Prostate gland (tissue), 2 donors: ENCODE results near the gene SSTR5. TPM values are rescaled to one million over a fixed set of nuclear protein-coding genes. Genes with fewer than 3 reads are reported as not detected.

Experiments used
- DNase-seq: peaks from one replicate; pipeline ENCODE4 v3.0.0-alpha.2; 2019; ENCODE audit warnings: low spot score
- H3K27ac ChIP-seq, 2 donors: fragments of 200-600 bp; sonication (generic); 2 replicates each; pipeline ENCODE4 v1.5.1; 2017 to 2019
- H3K27me3 ChIP-seq: fragments of 200-600 bp; sonication (generic); replicated peaks from 2 replicates; pipeline ENCODE4 v1.5.1; 2019; ENCODE audit not compliant: insufficient read depth
- H3K36me3 ChIP-seq, 2 donors: fragments of 200-600 bp; sonication (generic); 1 replicate in 1 of 2; 2 replicates in 1 of 2; pipeline versions ENCODE4 v1.5.1 to v1.8.1; 2017 to 2019
- H3K4me1 ChIP-seq: fragments of 200-600 bp; sonication (generic); replicated peaks from 2 replicates; pipeline ENCODE4 v1.5.1; 2019
- H3K4me3 ChIP-seq, 2 donors: fragments of 200-600 bp; sonication (generic); 2 replicates each; pipeline ENCODE4 v1.5.1; 2017 to 2019
- H3K9me3 ChIP-seq: fragments of 200-600 bp; sonication (generic); 2 replicates; pipeline ENCODE4 v1.5.1; 2017
- CTCF ChIP-seq, 4 experiments: fragments of 200-600 bp in 2 of 4; fragments of 450-650 bp in 2 of 4; sonication (generic) in 2 of 4; IDR thresholded peaks; 1 replicate in 3 of 4; 2 replicates in 1 of 4; pipeline ENCODE4 v1.5.1; 2016 to 2019; ENCODE audit warnings: antibody characterized with exemption in 4 of 4, mild to moderate bottlenecking in 2 of 4, moderate library complexity in 2 of 4
- POLR2A ChIP-seq: fragments of 450-650 bp; IDR thresholded peaks from one replicate; pipeline ENCODE4 v1.6.1; 2016; ENCODE audit warnings: antibody characterized with exemption, mild to moderate bottlenecking
- POLR2AphosphoS5 ChIP-seq: sonication (generic); formaldehyde crosslinking; IDR thresholded peaks from one replicate; pipeline ENCODE4 v1.6.1; 2017; ENCODE audit warnings: antibody characterized with exemption
- WGBS: methylation state at CpG from one replicate; pipeline ENCODE4 v1.1.5; 2018; 5-methylcytosine and 5-hydroxymethylcytosine counted together
- intact Hi-C: fragments of 100-400 bp; cut with DNase I; formaldehyde crosslinking; loops from one replicate; pipeline ENCODE4 v1.14.2; 2022
- total RNA-seq, 2 donors: library from RNA; depleted of rRNA; stranded (reverse); fragments of >200 nt; gene quantifications; one replicate each; pipeline ENCODE4 v1.1.0, GENCODE V29; 2016

Gene SSTR5
- total RNA-seq, 2 donors from 2014 or later = 1.1 to 1.8 TPM

GRCh38 chr16:1050516-1050915 is 22.0 kb upstream of the SSTR5 start:
- Histone ChIP-seq H3K36me3 (no peaks in the 10 kb centered on the region), H3K4me1 (peaks cover 3% of the 10 kb centered on the region), H3K27ac (no peak overlapping the region), H3K4me3 (no peak overlapping the region), H3K9me3 (no peaks in the 10 kb centered on the region), H3K27me3 (peaks cover 21% of the 10 kb centered on the region)
- TF ChIP-seq CTCF (IDR thresholded peaks at IDR 0.05) (no peak), POLR2A (no peak), POLR2AphosphoS5 (no peak)
- WGBS = 78% methylated on average over 30 of the region's 30 CpGs
- no peak for DNase-seq
- intact Hi-C loops = loop anchor here (5.0 kb wide), 1 partner anchor 338 kb away; no protein-coding TSS in a partner anchor

- intact Hi-C loops = loop anchor here (5.0 kb wide), 1 partner anchor 339 kb away; no protein-coding TSS in a partner anchor
- H3K4me1 ChIP-seq = peaks cover 3% of the 10 kb centered on the region
- no peak overlapping the region for H3K27ac ChIP-seq
- WGBS = 88% methylated on average over 14 of the region's 15 CpGs
- no peak for TF ChIP-seq CTCF (IDR thresholded peaks at IDR 0.05)
- no peaks in the 10 kb centered on the region for H3K36me3 ChIP-seq
- DNase-seq = no peak
- no peaks in the 10 kb centered on the region for H3K9me3 ChIP-seq
- peaks cover 17% of the 10 kb centered on the region for H3K27me3 ChIP-seq
- H3K4me3 ChIP-seq = no peak overlapping the region
These were observed 21.6 kb upstream of the SSTR5 start for GRCh38 chr16:1050921-1051320.

GRCh38 chr16:1051446-1051845 is 21.1 kb upstream of the SSTR5 start:
- Histone ChIP-seq H3K36me3 (no peaks in the 10 kb centered on the region), H3K9me3 (no peaks in the 10 kb centered on the region), H3K4me1 (peaks cover 3% of the 10 kb centered on the region), H3K4me3 (no peak overlapping the region), H3K27ac (no peak overlapping the region), H3K27me3 (peaks cover 11% of the 10 kb centered on the region)
- intact Hi-C loops = loop anchor here (5.0 kb wide), 1 partner anchor 339 kb away; no protein-coding TSS in a partner anchor
- no peak for DNase-seq
- no peak for TF ChIP-seq POLR2AphosphoS5
- TF ChIP-seq CTCF (IDR thresholded peaks at IDR 0.05) = no peak
- no peak for TF ChIP-seq POLR2A
- 93% methylated on average over 13 of the region's 17 CpGs for WGBS

- WGBS = 80% methylated on average over 9 of the region's 9 CpGs
- intact Hi-C loops = loop anchor here (5.0 kb wide), 1 partner anchor 340 kb away; no protein-coding TSS in a partner anchor
- no peak for TF ChIP-seq CTCF (IDR thresholded peaks at IDR 0.05)
- TF ChIP-seq POLR2AphosphoS5 = no peak
- TF ChIP-seq POLR2A = no peak
These were observed 19.8 kb upstream of the SSTR5 start for GRCh38 chr16:1052721-1053120.

GRCh38 chr16:1053121-1053521 is 19.4 kb upstream of the SSTR5 start:
- no peaks in the 10 kb centered on the region for H3K27me3 ChIP-seq
- no peak overlapping the region for H3K27ac ChIP-seq
- H3K36me3 ChIP-seq = no peaks in the 10 kb centered on the region
- 52% methylated on average over 13 of the region's 14 CpGs for WGBS
- no peaks in the 10 kb centered on the region for H3K9me3 ChIP-seq
- intact Hi-C loops = loop anchor here (5.0 kb wide), 1 partner anchor 341 kb away; no protein-coding TSS in a partner anchor
- TF ChIP-seq POLR2A = no peak
- TF ChIP-seq CTCF (IDR thresholded peaks at IDR 0.05) = no peak
- no peak for TF ChIP-seq POLR2AphosphoS5
- H3K4me1 ChIP-seq = peaks cover 3% of the 10 kb centered on the region
- DNase-seq = no peak
- H3K4me3 ChIP-seq = no peak overlapping the region

More at GRCh38 chr16:1052721-1053120, 19.8 kb upstream of the SSTR5 start:
- Histone ChIP-seq H3K4me1 (peaks cover 3% of the 10 kb centered on the region), H3K27me3 (peaks cover 3% of the 10 kb centered on the region), H3K9me3 (no peaks in the 10 kb centered on the region), H3K36me3 (no peaks in the 10 kb centered on the region), H3K27ac (no peak overlapping the region), H3K4me3 (no peak overlapping the region)
- DNase-seq = no peak
